ENCODE data around the gene TENM4.

TENM4 gene

GRCh38 chr11:79311461-79311860, 129.4 kb downstream of the TENM4 start:
- H3K4me3 ChIP-seq (ENCODE audit: low read depth, low read length) = no peak overlapping the region

GRCh38 chr11:79309407-79309806, 131.4 kb downstream of the TENM4 start:
- H3K4me3 ChIP-seq (ENCODE audit: low read depth, low read length) = no peak overlapping the region

GRCh38 chr11:79308429-79308828, 132.4 kb downstream of the TENM4 start:
- H3K4me3 ChIP-seq (ENCODE audit: low read depth, low read length) = no peak overlapping the region

GRCh38 chr11:79304599-79305212, 136.1 kb downstream of the TENM4 start:
- no peak overlapping the region for H3K4me3 ChIP-seq (ENCODE audit: low read depth, low read length)

GRCh38 chr11:79296141-79296540, 144.7 kb downstream of the TENM4 start:
- H3K4me3 ChIP-seq (ENCODE audit: low read depth, low read length) = no peak overlapping the region

GRCh38 chr11:79294845-79295731, 145.7 kb downstream of the TENM4 start:
- no peak overlapping the region for H3K4me3 ChIP-seq (ENCODE audit: low read depth, low read length)

- no peak overlapping the region for H3K4me3 ChIP-seq (ENCODE audit: low read depth, low read length)
These were observed 148.9 kb downstream of the TENM4 start for GRCh38 chr11:79291948-79292347.

GRCh38 chr11:79290761-79291160, 150.1 kb downstream of the TENM4 start:
- no peak overlapping the region for H3K4me3 ChIP-seq (ENCODE audit: low read depth, low read length)

- H3K4me3 ChIP-seq (ENCODE audit: low read depth, low read length) = no peak overlapping the region
These were observed 152.9 kb downstream of the TENM4 start for GRCh38 chr11:79287952-79288351.

GRCh38 chr11:79285756-79286155, 155.1 kb downstream of the TENM4 start:
- no peak overlapping the region for H3K4me3 ChIP-seq (ENCODE audit: low read depth, low read length)

- no peak overlapping the region for H3K4me3 ChIP-seq (ENCODE audit: low read depth, low read length)
These were observed 164.0 kb downstream of the TENM4 start for GRCh38 chr11:79276736-79277325.

- no peak overlapping the region for H3K4me3 ChIP-seq (ENCODE audit: low read depth, low read length)
These were observed 166.0 kb downstream of the TENM4 start for GRCh38 chr11:79274636-79275331.

- H3K4me3 ChIP-seq (ENCODE audit: low read depth, low read length) = no peak overlapping the region
These were observed 167.0 kb downstream of the TENM4 start for GRCh38 chr11:79273781-79274180.

- no peak overlapping the region for H3K4me3 ChIP-seq (ENCODE audit: low read depth, low read length)
These were observed 171.1 kb downstream of the TENM4 start for GRCh38 chr11:79269611-79270307.

GRCh38 chr11:79266396-79266795, 174.4 kb downstream of the TENM4 start:
- no peak overlapping the region for H3K4me3 ChIP-seq (ENCODE audit: low read depth, low read length)

GRCh38 chr11:79265756-79266322, 175.0 kb downstream of the TENM4 start:
- H3K4me3 ChIP-seq (ENCODE audit: low read depth, low read length) = no peak overlapping the region

- no peak overlapping the region for H3K4me3 ChIP-seq (ENCODE audit: low read depth, low read length)
These were observed 176.5 kb downstream of the TENM4 start for GRCh38 chr11:79264284-79264683.

- H3K4me3 ChIP-seq (ENCODE audit: low read depth, low read length) = no peak overlapping the region
These were observed 177.8 kb downstream of the TENM4 start for GRCh38 chr11:79263001-79263400.

- no peak overlapping the region for H3K4me3 ChIP-seq (ENCODE audit: low read depth, low read length)
These were observed 178.6 kb downstream of the TENM4 start for GRCh38 chr11:79262221-79262620.

GRCh38 chr11:79261684-79262083, 179.1 kb downstream of the TENM4 start:
- H3K4me3 ChIP-seq (ENCODE audit: low read depth, low read length) = no peak overlapping the region
